GM12874 (cell line): ENCODE measurements around the gene DMAP1.

Experiments
- TF ChIP-seq, protein P1 (sequence below): IDR thresholded peaks from 2 replicates; pipeline ENCODE4 v1.5.1; 2011; ENCODE audit warnings: low read depth, mild to moderate bottlenecking, control low read depth, low read length, moderate library complexity; ENCODE audit not compliant: insufficient read depth

The DMAP1 gene

DNA sequence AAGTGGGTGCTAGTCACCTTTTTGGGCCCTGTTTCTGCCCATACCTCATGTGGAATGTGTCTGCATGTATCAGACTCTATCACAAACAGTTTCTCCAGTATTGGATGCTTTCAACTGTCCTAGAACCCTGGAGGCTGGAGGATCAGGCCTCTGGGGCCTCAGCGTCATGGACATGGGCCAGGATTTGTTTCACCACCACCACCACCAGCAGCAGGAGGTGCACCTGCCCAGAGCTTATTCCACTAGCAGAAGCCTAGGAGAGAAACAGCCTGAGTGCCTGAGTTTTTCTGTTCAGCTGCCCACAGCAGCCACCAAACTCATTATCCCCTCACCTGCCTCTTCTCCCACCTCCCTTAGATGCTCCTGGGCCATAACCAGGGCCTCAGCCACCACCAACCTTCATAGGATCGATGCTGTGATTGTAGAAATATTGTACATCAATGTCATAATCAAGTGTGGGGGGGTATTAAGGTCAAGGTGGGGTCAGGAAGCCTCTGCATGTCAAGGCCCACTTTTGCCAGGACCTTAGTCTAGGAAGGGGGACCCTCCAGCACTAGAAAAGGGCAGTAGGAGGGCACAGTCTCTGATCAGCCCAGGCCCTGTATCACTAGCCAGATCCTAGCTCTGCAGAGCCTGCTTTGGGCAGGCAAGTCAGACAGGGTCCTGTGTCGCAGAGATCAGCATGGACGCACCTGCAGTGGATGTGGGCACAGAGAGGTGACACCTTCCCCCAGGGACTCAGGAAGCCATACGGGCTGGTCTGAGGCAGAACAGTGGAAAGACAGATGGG is 9.3 kb downstream of the DMAP1 start:
- TF ChIP-seq, protein P1, sequence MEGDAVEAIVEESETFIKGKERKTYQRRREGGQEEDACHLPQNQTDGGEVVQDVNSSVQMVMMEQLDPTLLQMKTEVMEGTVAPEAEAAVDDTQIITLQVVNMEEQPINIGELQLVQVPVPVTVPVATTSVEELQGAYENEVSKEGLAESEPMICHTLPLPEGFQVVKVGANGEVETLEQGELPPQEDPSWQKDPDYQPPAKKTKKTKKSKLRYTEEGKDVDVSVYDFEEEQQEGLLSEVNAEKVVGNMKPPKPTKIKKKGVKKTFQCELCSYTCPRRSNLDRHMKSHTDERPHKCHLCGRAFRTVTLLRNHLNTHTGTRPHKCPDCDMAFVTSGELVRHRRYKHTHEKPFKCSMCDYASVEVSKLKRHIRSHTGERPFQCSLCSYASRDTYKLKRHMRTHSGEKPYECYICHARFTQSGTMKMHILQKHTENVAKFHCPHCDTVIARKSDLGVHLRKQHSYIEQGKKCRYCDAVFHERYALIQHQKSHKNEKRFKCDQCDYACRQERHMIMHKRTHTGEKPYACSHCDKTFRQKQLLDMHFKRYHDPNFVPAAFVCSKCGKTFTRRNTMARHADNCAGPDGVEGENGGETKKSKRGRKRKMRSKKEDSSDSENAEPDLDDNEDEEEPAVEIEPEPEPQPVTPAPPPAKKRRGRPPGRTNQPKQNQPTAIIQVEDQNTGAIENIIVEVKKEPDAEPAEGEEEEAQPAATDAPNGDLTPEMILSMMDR = no peak

DNA sequence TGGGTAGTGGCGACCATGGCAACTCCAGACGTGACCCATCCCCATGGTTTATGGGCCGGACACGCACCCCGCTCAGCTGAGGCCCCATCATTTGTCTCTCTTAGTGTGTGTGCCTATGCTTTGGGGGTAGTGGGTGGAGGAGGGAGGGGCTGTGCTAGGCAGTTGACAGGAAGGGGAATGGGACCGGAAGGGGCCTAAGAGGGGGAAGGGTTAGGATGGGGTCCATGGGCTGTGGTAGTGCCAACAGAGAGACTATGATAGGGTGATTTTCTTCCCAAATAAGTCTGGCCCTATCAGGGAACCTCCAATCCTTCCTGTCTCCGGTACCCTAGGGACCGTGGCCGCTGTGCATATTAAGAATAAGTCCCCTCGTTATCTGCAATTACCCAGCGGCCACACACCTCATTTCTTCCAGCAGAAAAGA is 9.9 kb downstream of the DMAP1 start:
- TF ChIP-seq, protein P1 = no peak

DNA sequence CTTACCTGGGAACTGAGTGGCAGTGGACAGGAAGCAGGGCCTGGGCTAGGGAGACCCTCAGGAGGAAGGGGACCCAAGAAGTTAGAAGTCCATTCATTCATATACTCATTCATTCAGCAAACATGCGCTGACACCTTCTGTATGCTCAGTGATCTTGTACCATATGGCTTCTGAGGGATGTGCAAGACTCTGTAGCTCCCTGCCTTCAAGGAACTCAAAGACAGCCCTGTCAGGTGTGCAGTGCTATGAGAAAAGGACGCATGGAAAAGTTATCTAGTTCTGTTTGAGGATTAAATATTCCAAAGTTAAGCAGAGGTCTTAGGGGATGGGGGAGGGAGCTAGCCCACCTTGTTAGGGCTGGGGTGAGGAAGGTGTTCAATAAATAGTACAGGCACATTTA is 12.5 kb downstream of the DMAP1 start:
- TF ChIP-seq, protein P1 = no peak

DNA sequence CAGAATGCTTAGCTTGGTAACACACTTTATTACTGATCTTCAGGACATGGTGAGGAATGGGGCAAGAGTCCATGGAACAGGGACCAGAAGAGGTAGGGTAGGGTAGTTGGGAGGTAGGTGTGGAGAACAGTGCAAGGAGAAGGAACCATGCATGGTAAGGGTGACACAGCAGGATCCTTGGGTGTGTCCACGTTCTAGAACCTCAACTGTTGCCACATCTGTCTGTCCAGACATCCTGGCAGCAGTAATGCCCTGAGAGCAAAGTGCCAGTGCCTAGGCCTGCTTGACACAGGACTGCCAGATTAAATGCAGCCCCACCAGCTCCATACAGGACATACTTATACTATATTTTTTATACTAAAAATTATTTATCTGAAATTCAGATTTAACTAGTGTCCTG is 13.9 kb downstream of the DMAP1 start:
- TF ChIP-seq, protein P1 = no peak

DNA sequence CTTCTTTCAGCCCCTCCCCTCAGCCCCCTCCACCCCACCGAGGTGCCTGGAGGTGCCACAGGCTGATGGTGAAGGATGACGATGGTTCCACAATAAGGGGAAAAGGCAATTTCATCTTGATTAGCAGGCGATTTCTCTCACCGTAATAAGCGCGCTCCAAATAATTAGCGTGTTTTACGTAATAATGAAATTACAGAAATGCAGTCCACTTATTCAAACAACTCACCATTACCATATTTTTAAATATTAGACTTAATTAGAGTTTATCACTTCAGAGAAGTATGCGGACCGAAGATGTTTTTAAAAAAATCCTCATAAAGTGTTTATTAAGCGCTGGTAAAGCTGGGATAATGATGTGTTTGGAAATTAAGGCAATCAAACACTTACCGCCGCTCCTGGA is 14.9 kb downstream of the DMAP1 start:
- TF ChIP-seq, protein P1 = no peak

DNA sequence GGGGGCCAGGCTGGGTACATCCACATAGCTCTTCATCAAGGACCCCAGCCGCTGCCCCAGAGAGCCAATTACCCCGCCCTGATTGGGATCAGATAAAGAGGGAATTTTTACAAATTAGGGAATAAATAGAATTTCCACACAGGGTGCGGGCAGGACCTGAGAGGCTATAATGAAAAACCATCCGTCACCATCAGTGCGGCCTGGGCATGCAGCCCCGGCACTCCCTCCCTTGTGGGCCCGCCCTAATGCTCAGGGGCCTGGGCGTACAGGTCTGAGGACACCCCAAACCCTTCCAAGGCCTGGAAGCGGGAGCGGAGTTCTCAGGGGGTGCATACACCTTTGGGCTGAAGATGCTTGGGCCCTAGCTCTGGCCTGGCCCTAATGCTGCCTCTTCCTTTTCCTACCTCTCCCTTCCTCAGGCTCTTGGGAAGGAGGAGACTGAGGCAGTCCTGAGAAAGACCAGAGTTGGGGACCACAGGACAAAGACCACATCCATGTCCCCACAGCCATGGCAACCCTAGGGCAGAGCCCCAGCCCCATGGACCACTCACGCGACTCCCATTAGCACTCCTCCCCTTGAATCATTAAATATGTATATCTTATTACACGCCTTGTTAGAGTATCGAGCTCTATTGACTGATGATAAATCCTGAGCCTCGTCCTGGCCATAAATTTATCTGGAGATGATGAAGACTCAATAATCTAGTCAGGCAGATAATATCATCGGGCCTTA is 16.3 kb downstream of the DMAP1 start:
- TF ChIP-seq, protein P1 = no peak

DNA sequence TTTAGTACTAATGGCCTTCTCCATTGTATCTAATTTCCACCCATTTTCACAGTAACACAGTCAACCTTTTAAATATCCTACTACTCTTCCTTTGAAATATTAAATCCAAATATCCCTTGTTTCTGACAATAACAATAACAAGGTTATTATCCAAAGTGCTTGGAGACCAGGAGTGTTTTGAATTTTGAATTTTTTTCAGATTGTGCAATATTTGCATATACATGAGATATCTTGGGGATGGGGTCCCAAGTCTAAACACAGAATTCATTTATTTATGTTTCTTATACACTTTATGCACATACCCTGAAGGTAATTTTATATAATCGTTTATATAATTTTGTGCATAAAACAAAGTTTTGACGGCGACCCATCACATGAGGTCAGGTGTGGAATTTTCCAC is 17.5 kb downstream of the DMAP1 start:
- TF ChIP-seq, protein P1 = no peak
